Measurements from ENCODE around the gene PLCD4.

PLCD4 gene

GRCh38 chr2:218671654-218672566 lies 64.2 kb downstream of the PLCD4 start, which contains the start of the genes RNF25 and STK36:
Gene RNF25, minus strand, starts transcription at chr2:218672002. Its CDS starts 32 bp downstream, at chr2:218671970.
Gene STK36, plus strand, starts transcription at chr2:218672086. Its CDS starts 744 bp downstream, at chr2:218672830.
- peak; percentile 39 for DNase-seq

- DNase-seq, result peak; percentile 31
Observed at GRCh38 chr2:218679119-218679518, 71.4 kb downstream of the PLCD4 start.

DNA sequence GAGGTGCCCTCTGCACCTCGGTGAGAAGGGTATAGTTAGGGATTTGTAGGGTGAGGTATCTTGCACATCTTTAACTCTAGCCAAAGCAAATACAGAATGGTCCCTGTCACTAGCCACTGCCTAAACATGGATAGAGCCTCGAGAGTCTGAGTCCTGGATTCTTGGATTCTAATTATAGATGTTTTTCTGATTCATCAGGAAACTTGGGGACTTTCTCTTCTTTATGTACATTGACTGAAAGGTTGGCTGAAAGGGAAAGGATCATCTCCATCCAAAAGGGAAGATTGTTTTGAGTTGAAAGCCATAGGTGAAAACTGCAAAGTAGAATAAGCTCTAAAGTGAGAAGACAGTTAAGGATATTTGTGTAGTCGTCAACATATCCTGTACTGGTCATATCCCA lies 72.4 kb downstream of the PLCD4 start:
- no peak for DNase-seq

All from GF-D8 (cell line).